ENCODE data around the gene IGSF21. TPM values are rescaled to one million over a fixed set of nuclear protein-coding genes. Genes with fewer than 3 reads are reported as not detected.

The IGSF21 gene
- polyA plus RNA-seq, 3 donors, result not detected

DNA sequence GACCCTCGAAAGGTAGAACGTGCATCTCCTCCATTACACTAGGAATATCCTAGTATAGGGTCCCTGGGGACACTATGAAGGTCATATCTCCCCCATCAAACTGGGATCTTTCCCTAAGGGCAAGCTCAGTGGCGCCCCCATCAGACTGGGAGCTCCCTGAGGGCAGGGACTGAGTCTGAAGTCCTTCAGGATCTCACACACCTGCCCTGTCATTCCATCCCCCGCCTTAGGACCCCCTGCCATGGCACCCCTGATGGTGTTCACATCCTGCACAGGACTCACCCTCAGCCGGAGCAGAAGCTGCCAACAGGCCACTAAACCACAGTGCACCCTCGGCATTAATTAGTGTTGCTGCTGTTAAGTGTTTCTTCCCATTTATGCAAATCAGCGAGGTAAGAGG lies 50.4 kb downstream of the IGSF21 start:
- Histone ChIP-seq H3K27me3 (ENCODE audit: control insufficient read depth in 2 of 2, insufficient read depth in 2 of 2, low read length in 2 of 2) (no peaks in the 10 kb centered on the region), H3K4me2 (replicated peaks; ENCODE audit: extremely low read depth, low read length, poor library complexity, severe bottlenecking) (no peak overlapping the region), H2AFZ (ENCODE audit: insufficient read depth, low read depth, low read length, poor library complexity, severe bottlenecking) (no peak overlapping the region), H3K9ac (ENCODE audit: insufficient read depth, low read length, poor library complexity, severe bottlenecking) (no peak overlapping the region), H4K20me1 (ENCODE audit: insufficient read depth, low read length) (no peaks in the 10 kb centered on the region), H3K9me3 (replicated peaks in 1 of 2; ENCODE audit: control insufficient read depth in 1 of 2, insufficient read depth in 1 of 2, low read length in 2 of 2) (no peaks in the 10 kb centered on the region), H3K36me3 (replicated peaks in 1 of 2; ENCODE audit: control insufficient read depth in 1 of 2, insufficient read depth in 2 of 2, low read length in 2 of 2) (no peaks in the 10 kb centered on the region), H3K4me3 (replicated peaks in 1 of 3; ENCODE audit: low read depth in 2 of 3, low read length in 3 of 3) (no peak overlapping the region), H3K79me2 (ENCODE audit: insufficient read depth, low read length) (no peaks in the 10 kb centered on the region), H3K27ac (ENCODE audit: low read depth in 1 of 2, low read length in 2 of 2) (no peak overlapping the region), H3K4me1 (ENCODE audit: control insufficient read depth in 1 of 2, insufficient read depth in 2 of 2, low read length in 2 of 2) (peaks cover 16 to 17% of the 10 kb centered on the region in 2 donors)
- WGBS (ENCODE audit: insufficient coverage), result 85% methylated on average over 4 of the region's 7 CpGs
- Mint-ChIP-seq H3K27ac (no peak overlapping the region), H3K4me1 (peaks cover 10% of the 10 kb centered on the region), H3K4me3 (no peak overlapping the region), H3K36me3 (no peaks in the 10 kb centered on the region), H3K27me3 (ENCODE audit: low read depth in 3 of 3) (peaks cover 3 to 6% (median 5%) of the 10 kb centered on the region in 3 donors), H3K9me3 (peaks cover 0 to 7% (median 0%) of the 10 kb centered on the region in 7 donors)
- TF ChIP-seq CTCF (IDR thresholded peaks at IDR 0.05), result no peak
- no peak for DNase-seq
- intact Hi-C loops (cut with micrococcal nuclease), result no loop called here

GRCh38 chr1:18158714-18159113 lies 51.1 kb downstream of the IGSF21 start:
- no peak overlapping the region for H3K4me2 ChIP-seq (replicated peaks; ENCODE audit: extremely low read depth, low read length, poor library complexity, severe bottlenecking)
- no peaks in the 10 kb centered on the region for H4K20me1 ChIP-seq (ENCODE audit: insufficient read depth, low read length)
- no peak overlapping the region for H3K9ac ChIP-seq (ENCODE audit: insufficient read depth, low read length, poor library complexity, severe bottlenecking)
- TF ChIP-seq CTCF (IDR thresholded peaks at IDR 0.05), result no peak
- WGBS (ENCODE audit: insufficient coverage), result 80% methylated on average over 1 of the region's 5 CpGs
- intact Hi-C loops (cut with micrococcal nuclease), result no loop called here
- H3K4me1 ChIP-seq (ENCODE audit: control insufficient read depth in 1 of 2, insufficient read depth in 2 of 2, low read length in 2 of 2), result peaks cover 16 to 17% of the 10 kb centered on the region in 2 donors
- no peak overlapping the region for H3K27ac ChIP-seq (ENCODE audit: low read depth in 1 of 2, low read length in 2 of 2)
- H3K27ac Mint-ChIP-seq, result no peak overlapping the region
- no peak overlapping the region for H3K4me3 ChIP-seq (replicated peaks in 1 of 3; ENCODE audit: low read depth in 2 of 3, low read length in 3 of 3)
- no peaks in the 10 kb centered on the region for H3K36me3 Mint-ChIP-seq
- no peaks in the 10 kb centered on the region for H3K36me3 ChIP-seq (replicated peaks in 1 of 2; ENCODE audit: control insufficient read depth in 1 of 2, insufficient read depth in 2 of 2, low read length in 2 of 2)
- DNase-seq, result no peak
- H3K4me1 Mint-ChIP-seq, result peaks cover 10% of the 10 kb centered on the region
- no peaks in the 10 kb centered on the region for H3K9me3 ChIP-seq (replicated peaks in 1 of 2; ENCODE audit: control insufficient read depth in 1 of 2, insufficient read depth in 1 of 2, low read length in 2 of 2)
- no peak overlapping the region for H3K4me3 Mint-ChIP-seq
- H2AFZ ChIP-seq (ENCODE audit: insufficient read depth, low read depth, low read length, poor library complexity, severe bottlenecking), result no peak overlapping the region
- no peaks in the 10 kb centered on the region for H3K27me3 ChIP-seq (ENCODE audit: control insufficient read depth in 2 of 2, insufficient read depth in 2 of 2, low read length in 2 of 2)
- peaks cover 3 to 9% (median 7%) of the 10 kb centered on the region in 3 donors for H3K27me3 Mint-ChIP-seq (ENCODE audit: low read depth in 3 of 3)
- H3K9me3 Mint-ChIP-seq, result peaks cover 0 to 5% (median 0%) of the 10 kb centered on the region in 7 donors
- H3K79me2 ChIP-seq (ENCODE audit: insufficient read depth, low read length), result no peaks in the 10 kb centered on the region
